H1 (cell line): ENCODE results near the gene HMGN3. TPM values are rescaled to one million over a fixed set of nuclear protein-coding genes. Genes with fewer than 3 reads are reported as not detected.

ENCODE experiments used
- CTCF ChIA-PET: fragments of 300-600 bp; sonication (Branson Sonifier 250); formaldehyde crosslinking; loops from one replicate; lab custom pipeline; 2021; ENCODE audit not compliant: partially characterized antibody; lab: Charles Lee
- POLR2A ChIA-PET: fragments of 300-600 bp; sonication (Branson Sonifier 250); formaldehyde crosslinking; loops from one replicate; lab custom pipeline; 2021; ENCODE audit warnings: inconsistent platforms; ENCODE audit not compliant: partially characterized antibody; lab: Charles Lee
- DNase-seq, 2 experiments: peaks; one replicate each; pipeline versions ENCODE4 v3.0.0 to v3.0.0-alpha.2; 2010 to 2022; ENCODE audit warnings: low spot score in 2 of 2, low read depth in 1 of 2, mixed read lengths in 1 of 2
- FAIRE-seq: peaks from 2 replicates; lab custom pipeline; 2011; peaks lifted over from hg19 to GRCh38; lab: Jason Lieb, UNC
- H2AFZ ChIP-seq: 2 replicates; pipeline ENCODE4 v1.8.1; 2012; ENCODE audit warnings: low read length, inconsistent platforms
- H2AK5ac ChIP-seq: 2 replicates; pipeline ENCODE4 v1.6.1; 2013; ENCODE audit warnings: low read depth, low read length
- H2BK120ac ChIP-seq: replicated peaks from 2 replicates; pipeline ENCODE3; 2013; ENCODE audit warnings: low read depth, low read length, inconsistent platforms
- H2BK12ac ChIP-seq: 2 replicates; pipeline ENCODE4 v1.6.1; 2013; ENCODE audit warnings: low read depth, low read length
- H2BK15ac ChIP-seq: 2 replicates; pipeline ENCODE4 v1.6.1; 2013; ENCODE audit warnings: low read length
- H2BK20ac ChIP-seq: 2 replicates; pipeline ENCODE4 v1.6.1; 2013; ENCODE audit warnings: low read length
- H2BK5ac ChIP-seq: 2 replicates; pipeline ENCODE4 v1.6.1; 2013; ENCODE audit warnings: low read depth, low read length
- H3K14ac ChIP-seq: 2 replicates; pipeline ENCODE4 v1.6.1; 2013; ENCODE audit warnings: inconsistent platforms; ENCODE audit not compliant: insufficient read length
- H3K18ac ChIP-seq: 2 replicates; pipeline ENCODE4 v1.6.1; 2013; ENCODE audit warnings: low read length; ENCODE audit errors: extremely low read depth
- H3K23ac ChIP-seq: 2 replicates; pipeline ENCODE4 v1.6.1; 2013; ENCODE audit warnings: inconsistent platforms; ENCODE audit not compliant: insufficient read length
- H3K23me2 ChIP-seq: 2 replicates; pipeline ENCODE4 v1.6.1; 2013; ENCODE audit warnings: low read depth, low read length
- H3K27ac ChIP-seq: 2 replicates; pipeline ENCODE4 v1.6.1; 2011; ENCODE audit warnings: low read depth, low read length, inconsistent platforms
- H3K27me3 ChIP-seq, 4 experiments: replicated peaks in 1 of 4; 1 replicate in 1 of 4; 2 replicates in 3 of 4; pipeline versions ENCODE4 v1.6.1 to v1.8.1; 2011 to 2013; ENCODE audit warnings: low read length in 3 of 4, mild to moderate bottlenecking in 3 of 4, inconsistent platforms in 2 of 4, mixed read lengths in 2 of 4, moderate library complexity in 1 of 4; ENCODE audit not compliant: control insufficient read depth in 3 of 4, insufficient read depth in 3 of 4; ENCODE audit errors: extremely low read depth in 1 of 4
- H3K36me3 ChIP-seq, 4 experiments: 2 replicates each; pipeline versions ENCODE4 v1.6.1 to v1.8.1; 2011 to 2013; ENCODE audit warnings: mild to moderate bottlenecking in 4 of 4, low read length in 3 of 4, moderate library complexity in 2 of 4, control low read depth in 1 of 4, inconsistent platforms in 1 of 4; ENCODE audit not compliant: insufficient read depth in 4 of 4, control insufficient read depth in 2 of 4
- H3K4ac ChIP-seq: replicated peaks from 2 replicates; pipeline ENCODE3; 2013; ENCODE audit warnings: low read length, low read depth, mixed read lengths, inconsistent platforms; ENCODE audit not compliant: insufficient read length
- H3K4me1 ChIP-seq, 4 experiments: replicated peaks in 1 of 4; 1 replicate in 1 of 4; 2 replicates in 3 of 4; pipeline versions ENCODE4 v1.6.1 to v1.8.1; 2011 to 2013; ENCODE audit warnings: low read length in 3 of 4, inconsistent platforms in 2 of 4, mixed read lengths in 1 of 4; ENCODE audit not compliant: insufficient read depth in 4 of 4, control insufficient read depth in 3 of 4
- H3K4me2 ChIP-seq, 2 experiments: 2 replicates each; pipeline versions ENCODE4 v1.6.1 to v1.8.1; 2011 to 2013; ENCODE audit warnings: low read depth in 2 of 2, low read length in 2 of 2, control low read depth in 1 of 2, inconsistent platforms in 1 of 2, mild to moderate bottlenecking in 1 of 2; ENCODE audit not compliant: insufficient read depth in 1 of 2
- H3K4me3 ChIP-seq, 4 experiments: fragments of 200-600, 300-600 bp in 1 of 4; sonication (generic), shearing (Covaris generic), sonication (Bioruptor Twin) in 1 of 4; 2 replicates each; pipeline versions ENCODE4 v1.5.1 to v1.8.1; 2011 to 2016; ENCODE audit warnings: low read length in 4 of 4, low read depth in 3 of 4, control low read depth in 2 of 4, inconsistent platforms in 2 of 4, mild to moderate bottlenecking in 2 of 4, mixed read lengths in 1 of 4, moderate library complexity in 1 of 4; ENCODE audit not compliant: insufficient read depth in 2 of 4; ENCODE audit errors: extremely low read depth in 1 of 4
- H3K56ac ChIP-seq: replicated peaks from 2 replicates; pipeline ENCODE3; 2013; ENCODE audit warnings: low read depth, mild to moderate bottlenecking, mixed read lengths, low read length, inconsistent platforms; ENCODE audit not compliant: insufficient read length
- H3K79me1 ChIP-seq: 2 replicates; pipeline ENCODE4 v1.6.1; 2013; ENCODE audit warnings: low read depth, low read length, control low read depth
- H3K79me2 ChIP-seq, 2 experiments: 2 replicates each; pipeline versions ENCODE4 v1.6.1 to v1.8.1; 2012 to 2013; ENCODE audit warnings: low read length in 2 of 2, mild to moderate bottlenecking in 2 of 2, inconsistent platforms in 1 of 2; ENCODE audit not compliant: insufficient read depth in 2 of 2, control insufficient read depth in 1 of 2
- H3K9ac ChIP-seq, 4 experiments: replicated peaks in 1 of 4; 1 replicate in 1 of 4; 2 replicates in 3 of 4; pipeline versions ENCODE4 v1.6.1 to v1.8.1; 2011 to 2013; ENCODE audit warnings: low read depth in 3 of 4, low read length in 3 of 4, control low read depth in 2 of 4, mild to moderate bottlenecking in 2 of 4, moderate library complexity in 2 of 4, inconsistent platforms in 1 of 4; ENCODE audit errors: extremely low read depth in 1 of 4
- H3K9me3 ChIP-seq, 2 experiments: 2 replicates each; pipeline versions ENCODE4 v1.6.1 to v1.8.1; 2012 to 2013; ENCODE audit warnings: mild to moderate bottlenecking in 2 of 2, moderate library complexity in 2 of 2, control low read depth in 1 of 2, inconsistent platforms in 1 of 2, low read depth in 1 of 2, low read length in 1 of 2, mixed read lengths in 1 of 2; ENCODE audit not compliant: insufficient read depth in 2 of 2
- H4K20me1 ChIP-seq, 2 experiments: replicated peaks in 1 of 2; 2 replicates each; pipeline versions ENCODE3 to v1.8.1; 2011 to 2013; ENCODE audit warnings: inconsistent platforms in 2 of 2, low read length in 2 of 2, mild to moderate bottlenecking in 1 of 2; ENCODE audit not compliant: insufficient read depth in 2 of 2, control insufficient read depth in 1 of 2
- H4K5ac ChIP-seq: 2 replicates; pipeline ENCODE4 v1.6.1; 2013; ENCODE audit warnings: low read length, low read depth, mixed read lengths, inconsistent platforms; ENCODE audit not compliant: insufficient read length
- H4K8ac ChIP-seq: 2 replicates; pipeline ENCODE4 v1.8.0; 2013; ENCODE audit warnings: mild to moderate bottlenecking, moderate library complexity, low read length, inconsistent platforms; ENCODE audit not compliant: insufficient read depth; ENCODE audit errors: extremely low read depth
- H4K91ac ChIP-seq: replicated peaks from 2 replicates; pipeline ENCODE3; 2013; ENCODE audit warnings: low read length, mixed read lengths, inconsistent platforms; ENCODE audit not compliant: insufficient read length
- CHD1 ChIP-seq: IDR thresholded peaks from 2 replicates; pipeline ENCODE4 v1.6.1; 2012; ENCODE audit warnings: low read depth, low read length, improper control_type of control experiment
- CHD2 ChIP-seq: IDR thresholded peaks from 2 replicates; pipeline ENCODE4 v1.6.1; 2012; ENCODE audit warnings: low read length, improper control_type of control experiment
- JUN ChIP-seq: IDR thresholded peaks from 2 replicates; pipeline ENCODE4 v1.6.1; 2011; ENCODE audit warnings: low read depth, mild to moderate bottlenecking, improper control_type of control experiment, low read length
- YY1 ChIP-seq: IDR thresholded peaks from 2 replicates; pipeline ENCODE4 v1.6.1; 2011; ENCODE audit warnings: low read depth, mild to moderate bottlenecking, low read length
- WGBS, 2 experiments: shearing (Covaris generic) in 1 of 2; methylation state at CpG; one replicate each; pipeline versions ENCODE4 v1.1.6 to v1.1.7; 2013 to 2015; ENCODE audit warnings: low lambda C conversion rate in 2 of 2, mixed read lengths in 2 of 2, inconsistent platforms in 1 of 2, low coverage in 1 of 2, missing lambda C conversion rate in 1 of 2; ENCODE audit not compliant: insufficient replicate concordance in 2 of 2, insufficient coverage in 1 of 2, insufficient read length in 1 of 2; ENCODE audit errors: extremely low coverage in 1 of 2, missing lambda C conversion rate in 1 of 2; 5-methylcytosine and 5-hydroxymethylcytosine counted together
- polyA plus RNA-seq, 7 experiments: library from polyadenylated mRNA; depleted of rRNA in 3 of 7; stranded (reverse) in 5 of 7; unstranded in 2 of 7; fragments of >200 nt in 5 of 7; fragments of 200-250 nt in 2 of 7; gene quantifications; 1 replicate in 5 of 7; 2 replicates in 1 of 7; 4 replicates in 1 of 7; pipeline versions ENCODE4 v1.2.1 to v1.2.3, GENCODE V29; 2011 to 2013; ENCODE audit warnings: missing spikeins in 2 of 7, mixed read lengths in 2 of 7
- total RNA-seq: library from RNA; stranded (reverse); fragmentation: NEBNext Ultra II Directional; extraction: Animal tissue kit (Norgen Biotek cat#: 25700); gene quantifications from 2 replicates; pipeline ENCODE4 v1.2.1, GENCODE V29; 2021

Gene HMGN3
- total and polyA plus RNA-seq, 2 of the 8 experiments (the other 6 are each of a cell fraction or from before 2014, with no cell fraction given): 84.4 to 167 TPM

- no peak overlapping the region; the same call in 1 of the 2 replicates for H2BK20ac ChIP-seq
- no peak overlapping the region for H2BK15ac ChIP-seq
- no peak overlapping the region for H3K4me3 ChIP-seq
- no peak overlapping the region for H3K14ac ChIP-seq
- peaks cover 0 to 5% (median 2%) of the 10 kb centered on the region in 4 experiments; a peak in 2 of 7 replicates for H3K4me1 ChIP-seq
- WGBS, 2 experiments: 91% methylated on average over 5 of the region's 5 CpGs; no CpG with 5 or more reads in 1 of the 2 experiments
- H2AFZ ChIP-seq: peak overlapping the region; percentile 63; the same call in 1 of the 2 replicates
- no peaks in the 10 kb centered on the region for H3K23me2 ChIP-seq
- no peak for FAIRE-seq
- POLR2A ChIA-PET: interaction anchor here (1.3 kb wide), 1 partner anchor 80 kb away, joined by 3 read pairs; no protein-coding TSS in a partner anchor
- H3K23ac ChIP-seq: no peak overlapping the region
- no peak for DNase-seq
- no peak overlapping the region for H4K8ac ChIP-seq
- H3K36me3 ChIP-seq: no peaks in the 10 kb centered on the region
- no peak overlapping the region for H2BK12ac ChIP-seq
- H3K9me3 ChIP-seq: no peaks in the 10 kb centered on the region
- no peaks in the 10 kb centered on the region for H3K27me3 ChIP-seq
- H2AK5ac ChIP-seq: no peak overlapping the region
- no peak overlapping the region for H4K91ac ChIP-seq
- H3K4me2 ChIP-seq: no peak overlapping the region
- CTCF ChIA-PET: interaction anchor here (0.9 kb wide), 1 partner anchor 35 kb away, joined by 3 read pairs; no protein-coding TSS in a partner anchor
- no peak overlapping the region for H2BK120ac ChIP-seq
- H3K79me2 ChIP-seq: no peaks in the 10 kb centered on the region
- H3K56ac ChIP-seq: no peak overlapping the region
- no peak overlapping the region for H3K4ac ChIP-seq
- no peak overlapping the region for H3K9ac ChIP-seq
- H3K79me1 ChIP-seq: no peaks in the 10 kb centered on the region
- no peak overlapping the region for H2BK5ac ChIP-seq
- no peak overlapping the region for H4K5ac ChIP-seq
- no peak overlapping the region for H3K27ac ChIP-seq
- no peaks in the 10 kb centered on the region for H4K20me1 ChIP-seq
- no peak overlapping the region for H3K18ac ChIP-seq
- TF ChIP-seq CHD2 (no peak), YY1 (no peak), JUN (no peak), CHD1 (no peak)
Observed at GRCh38 chr6:79158856-79159516, 75.5 kb downstream of the HMGN3 start.
